Testis (tissue), 2 donors: Measurements from ENCODE around the gene SAXO2.

Experiments used
- POLR2A ChIP-seq: fragments of 450-650 bp; IDR thresholded peaks from one replicate; pipeline ENCODE4 v1.6.1; 2017; ENCODE audit warnings: antibody characterized with exemption, mild to moderate bottlenecking, moderate library complexity
- TF ChIP-seq, protein P1 (sequence below), 3 experiments: fragments of 450-650 bp in 2 of 3; fragments of 200-600 bp in 1 of 3; sonication (generic) in 1 of 3; IDR thresholded peaks; one replicate each; pipeline ENCODE4 v1.5.1; 2016 to 2019; ENCODE audit warnings: antibody characterized with exemption in 3 of 3, mild to moderate bottlenecking in 2 of 3, moderate library complexity in 1 of 3

DNA sequence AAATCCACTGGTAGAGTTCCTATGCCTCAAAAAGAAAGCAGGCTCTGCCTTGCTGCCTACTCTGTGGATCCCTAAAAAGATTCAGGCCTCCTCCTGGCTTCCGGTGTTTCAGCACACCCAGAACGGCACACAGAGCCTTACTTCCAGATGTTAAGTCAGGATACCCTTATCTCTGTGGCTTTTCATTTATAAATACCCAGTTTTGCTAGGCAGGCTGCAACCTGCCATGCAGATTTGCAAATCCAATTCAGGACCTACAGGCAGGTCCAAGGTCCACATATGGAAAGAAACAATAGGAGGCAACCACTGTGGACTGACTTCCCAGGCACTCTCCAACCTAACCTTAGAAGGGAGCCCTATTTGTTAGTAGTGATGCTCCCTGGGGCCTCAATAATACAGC is 30.8 kb upstream of the SAXO2 start:
- TF ChIP-seq, protein P1, sequence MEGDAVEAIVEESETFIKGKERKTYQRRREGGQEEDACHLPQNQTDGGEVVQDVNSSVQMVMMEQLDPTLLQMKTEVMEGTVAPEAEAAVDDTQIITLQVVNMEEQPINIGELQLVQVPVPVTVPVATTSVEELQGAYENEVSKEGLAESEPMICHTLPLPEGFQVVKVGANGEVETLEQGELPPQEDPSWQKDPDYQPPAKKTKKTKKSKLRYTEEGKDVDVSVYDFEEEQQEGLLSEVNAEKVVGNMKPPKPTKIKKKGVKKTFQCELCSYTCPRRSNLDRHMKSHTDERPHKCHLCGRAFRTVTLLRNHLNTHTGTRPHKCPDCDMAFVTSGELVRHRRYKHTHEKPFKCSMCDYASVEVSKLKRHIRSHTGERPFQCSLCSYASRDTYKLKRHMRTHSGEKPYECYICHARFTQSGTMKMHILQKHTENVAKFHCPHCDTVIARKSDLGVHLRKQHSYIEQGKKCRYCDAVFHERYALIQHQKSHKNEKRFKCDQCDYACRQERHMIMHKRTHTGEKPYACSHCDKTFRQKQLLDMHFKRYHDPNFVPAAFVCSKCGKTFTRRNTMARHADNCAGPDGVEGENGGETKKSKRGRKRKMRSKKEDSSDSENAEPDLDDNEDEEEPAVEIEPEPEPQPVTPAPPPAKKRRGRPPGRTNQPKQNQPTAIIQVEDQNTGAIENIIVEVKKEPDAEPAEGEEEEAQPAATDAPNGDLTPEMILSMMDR (IDR thresholded peaks at IDR 0.05) = no peak
- TF ChIP-seq POLR2A = no peak
